CD4-positive, CD25-positive, alpha-beta regulatory T cell (primary cell): ENCODE results near the gene AGAP1. TPM values are rescaled to one million over a fixed set of nuclear protein-coding genes. Genes with fewer than 3 reads are reported as not detected.

Source experiments
- ATAC-seq, 2 donors: fragments of 150-1000 bp; cut with Tn5 transposase; one replicate each; pipeline ENCODE4 v1.10.0; 2021; ENCODE audit warnings: low read depth in 2 of 2, moderate number of reproducible peaks in 2 of 2, moderate library complexity in 1 of 2
- DNase-seq, 3 donors: peaks; one replicate each; pipeline versions ENCODE4 v3.0.0 to v3.0.0-alpha.2; 2012 to 2022; ENCODE audit warnings: mixed read lengths in 1 of 3
- H3K27ac ChIP-seq: one replicate; pipeline ENCODE4 v1.7.0; 2013; ENCODE audit warnings: mild to moderate bottlenecking, low read length; ENCODE audit not compliant: insufficient read depth, poor library complexity, severe bottlenecking
- H3K27me3 ChIP-seq: one replicate; pipeline ENCODE4 v1.7.0; 2013; ENCODE audit warnings: low read length; ENCODE audit not compliant: control insufficient read depth, insufficient read depth
- H3K36me3 ChIP-seq: one replicate; pipeline ENCODE4 v1.7.0; 2013; ENCODE audit warnings: mild to moderate bottlenecking, low read length, moderate library complexity; ENCODE audit not compliant: control insufficient read depth, insufficient read depth
- H3K4me1 ChIP-seq: 2 replicates; pipeline ENCODE4 v1.7.0; 2013; ENCODE audit warnings: mild to moderate bottlenecking, low read length; ENCODE audit not compliant: insufficient read depth, control insufficient read depth, poor library complexity, severe bottlenecking
- H3K4me3 ChIP-seq: one replicate; pipeline ENCODE4 v1.7.0; 2013; ENCODE audit warnings: low read depth, mild to moderate bottlenecking, low read length, moderate library complexity
- H3K9me3 ChIP-seq, 2 experiments: 1 replicate in 1 of 2; 2 replicates in 1 of 2; pipeline ENCODE4 v1.7.0; 2013; ENCODE audit warnings: low read length in 2 of 2, mild to moderate bottlenecking in 1 of 2, moderate library complexity in 1 of 2; ENCODE audit not compliant: control insufficient read depth in 2 of 2
- H3K27ac Mint-ChIP-seq, 3 donors: one replicate each; pipeline ENCODE4 v1.8.0; 2020 to 2022; ENCODE audit warnings: mild to moderate bottlenecking in 3 of 3, mixed read lengths in 3 of 3, moderate library complexity in 2 of 3
- H3K27me3 Mint-ChIP-seq: one replicate; pipeline ENCODE4 v1.8.0; 2022; ENCODE audit warnings: mild to moderate bottlenecking, mixed read lengths
- H3K36me3 Mint-ChIP-seq: one replicate; pipeline ENCODE4 v1.8.0; 2020; ENCODE audit warnings: mixed read lengths
- H3K4me1 Mint-ChIP-seq, 4 donors: one replicate each; pipeline ENCODE4 v1.8.0; 2020 to 2022; ENCODE audit warnings: mixed read lengths in 4 of 4, mild to moderate bottlenecking in 1 of 4
- H3K4me3 Mint-ChIP-seq, 4 donors: one replicate each; pipeline ENCODE4 v1.8.0; 2020 to 2022; ENCODE audit warnings: mild to moderate bottlenecking in 4 of 4, mixed read lengths in 4 of 4, moderate library complexity in 3 of 4
- H3K9me3 Mint-ChIP-seq, 7 donors: one replicate each; pipeline ENCODE4 v1.8.0; 2020 to 2022; ENCODE audit warnings: mixed read lengths in 7 of 7, mild to moderate bottlenecking in 3 of 7, moderate library complexity in 2 of 7
- polyA plus RNA-seq, 4 donors: library from polyadenylated mRNA; unstranded; fragments of 300-500 nt; fragmentation: Illumina TruSeq; gene quantifications; one replicate each; pipeline ENCODE4 v1.2.3, GENCODE V29; 2021
- total RNA-seq: library from RNA; stranded (reverse); gene quantifications from one replicate; pipeline ENCODE4 v1.2.3, GENCODE V29; 2022

Gene AGAP1
- total and polyA plus RNA-seq, 5 donors from 2014 or later: 0.99 TPM; not detected in 4

GRCh38 chr2:235471186-235471747, 22.6 kb upstream of the AGAP1 start:
- Histone ChIP-seq H3K27me3 (no peaks in the 10 kb centered on the region), H3K27ac (no peak overlapping the region), H3K4me3 (no peak overlapping the region), H3K4me1 (no peaks in the 10 kb centered on the region), H3K36me3 (no peaks in the 10 kb centered on the region), H3K9me3 (no peaks in the 10 kb centered on the region)
- no peaks in the 10 kb centered on the region for H3K4me1 Mint-ChIP-seq
- H3K36me3 Mint-ChIP-seq: no peaks in the 10 kb centered on the region
- no peak overlapping the region for H3K27ac Mint-ChIP-seq
- ATAC-seq (no peak), DNase-seq (no peak)
- no peaks in the 10 kb centered on the region for H3K27me3 Mint-ChIP-seq
- H3K9me3 Mint-ChIP-seq: peaks cover 0 to 15% (median 2%) of the 10 kb centered on the region in 7 donors
- no peak overlapping the region for H3K4me3 Mint-ChIP-seq

- Mint-ChIP-seq H3K4me3 (no peak overlapping the region), H3K36me3 (no peaks in the 10 kb centered on the region), H3K27me3 (no peaks in the 10 kb centered on the region), H3K27ac (no peak overlapping the region), H3K4me1 (no peaks in the 10 kb centered on the region), H3K9me3 (peaks cover 0 to 15% (median 2%) of the 10 kb centered on the region in 7 donors)
- DNase-seq (no peak), ATAC-seq (no peak)
- Histone ChIP-seq H3K36me3 (no peaks in the 10 kb centered on the region), H3K9me3 (no peaks in the 10 kb centered on the region), H3K27ac (no peak overlapping the region), H3K4me1 (no peaks in the 10 kb centered on the region), H3K27me3 (no peaks in the 10 kb centered on the region), H3K4me3 (no peak overlapping the region)
Measured at GRCh38 chr2:235472443-235472842, 21.4 kb upstream of the AGAP1 start.

- Histone ChIP-seq H3K36me3 (no peaks in the 10 kb centered on the region), H3K4me1 (no peaks in the 10 kb centered on the region), H3K27me3 (no peaks in the 10 kb centered on the region), H3K4me3 (no peak overlapping the region), H3K9me3 (no peaks in the 10 kb centered on the region), H3K27ac (no peak overlapping the region)
- Mint-ChIP-seq H3K4me1 (peaks cover 0 to 3% (median 0%) of the 10 kb centered on the region in 4 donors), H3K27me3 (no peaks in the 10 kb centered on the region), H3K36me3 (no peaks in the 10 kb centered on the region), H3K4me3 (no peak overlapping the region), H3K9me3 (peaks cover 0 to 15% (median 2%) of the 10 kb centered on the region in 7 donors), H3K27ac (no peak overlapping the region)
- DNase-seq: no peak
- ATAC-seq: no peak
Measured at GRCh38 chr2:235478609-235479008, 15.2 kb upstream of the AGAP1 start.

- DNase-seq (no peak), ATAC-seq (no peak)
- Mint-ChIP-seq H3K36me3 (no peaks in the 10 kb centered on the region), H3K9me3 (peaks cover 0 to 15% (median 2%) of the 10 kb centered on the region in 7 donors), H3K4me3 (no peak overlapping the region), H3K27ac (no peak overlapping the region), H3K27me3 (no peaks in the 10 kb centered on the region), H3K4me1 (peaks cover 0 to 3% (median 0%) of the 10 kb centered on the region in 4 donors)
- Histone ChIP-seq H3K27me3 (no peaks in the 10 kb centered on the region), H3K4me3 (no peak overlapping the region), H3K27ac (no peak overlapping the region), H3K9me3 (no peaks in the 10 kb centered on the region), H3K36me3 (no peaks in the 10 kb centered on the region), H3K4me1 (no peaks in the 10 kb centered on the region)
Measured at GRCh38 chr2:235479604-235480003, 14.2 kb upstream of the AGAP1 start.

GRCh38 chr2:235480614-235481013, 13.2 kb upstream of the AGAP1 start:
- Histone ChIP-seq H3K36me3 (no peaks in the 10 kb centered on the region), H3K27me3 (no peaks in the 10 kb centered on the region), H3K4me3 (no peak overlapping the region), H3K27ac (no peak overlapping the region), H3K9me3 (no peaks in the 10 kb centered on the region), H3K4me1 (no peaks in the 10 kb centered on the region)
- Mint-ChIP-seq H3K4me1 (peaks cover 0 to 3% (median 0%) of the 10 kb centered on the region in 4 donors), H3K36me3 (no peaks in the 10 kb centered on the region), H3K27ac (no peak overlapping the region), H3K9me3 (peaks cover 0 to 7% (median 2%) of the 10 kb centered on the region in 7 donors), H3K4me3 (no peak overlapping the region), H3K27me3 (no peaks in the 10 kb centered on the region)
- ATAC-seq: no peak
- no peak for DNase-seq

GRCh38 chr2:235483313-235483712, 10.5 kb upstream of the AGAP1 start:
- Mint-ChIP-seq H3K4me3 (no peak overlapping the region), H3K4me1 (peaks cover 0 to 3% (median 0%) of the 10 kb centered on the region in 4 donors), H3K36me3 (no peaks in the 10 kb centered on the region), H3K27me3 (no peaks in the 10 kb centered on the region), H3K9me3 (peaks cover 0 to 2% (median 0%) of the 10 kb centered on the region in 7 donors), H3K27ac (no peak overlapping the region)
- Histone ChIP-seq H3K27me3 (peaks cover 2% of the 10 kb centered on the region), H3K36me3 (no peaks in the 10 kb centered on the region), H3K27ac (no peak overlapping the region), H3K4me1 (no peaks in the 10 kb centered on the region), H3K4me3 (no peak overlapping the region), H3K9me3 (no peaks in the 10 kb centered on the region)
- DNase-seq: no peak
- ATAC-seq: no peak

GRCh38 chr2:235485362-235485761, 8.5 kb upstream of the AGAP1 start:
- H3K4me3 Mint-ChIP-seq: no peak overlapping the region
- no peak overlapping the region for H3K27ac ChIP-seq

GRCh38 chr2:235486729-235487128, 7.1 kb upstream of the AGAP1 start:
- Mint-ChIP-seq H3K27me3 (peaks cover 16% of the 10 kb centered on the region), H3K4me3 (no peak overlapping the region), H3K36me3 (no peaks in the 10 kb centered on the region), H3K27ac (no peak overlapping the region), H3K9me3 (peaks cover 0 to 5% (median 0%) of the 10 kb centered on the region in 7 donors), H3K4me1 (peaks cover 0 to 2% (median 0%) of the 10 kb centered on the region in 4 donors)
- H3K9me3 ChIP-seq: no peaks in the 10 kb centered on the region
- H3K4me3 ChIP-seq: no peak overlapping the region
- DNase-seq: no peak
- H3K27me3 ChIP-seq: peaks cover 2% of the 10 kb centered on the region
- no peaks in the 10 kb centered on the region for H3K4me1 ChIP-seq
- H3K27ac ChIP-seq: no peak overlapping the region
- H3K36me3 ChIP-seq: no peaks in the 10 kb centered on the region
- no peak for ATAC-seq

More at GRCh38 chr2:235485362-235485761, 8.5 kb upstream of the AGAP1 start:
- H3K27me3 ChIP-seq: peaks cover 2% of the 10 kb centered on the region
- Mint-ChIP-seq H3K27ac (peak overlapping the region in 1 of 3 donors; percentile 11), H3K36me3 (no peaks in the 10 kb centered on the region), H3K4me1 (peaks cover 0 to 3% (median under 1%) of the 10 kb centered on the region in 4 donors), H3K9me3 (peaks cover 0 to 4% (median 0%) of the 10 kb centered on the region in 7 donors), H3K27me3 (peaks cover 10% of the 10 kb centered on the region)
- ATAC-seq (no peak), DNase-seq (no peak)
- no peaks in the 10 kb centered on the region for H3K4me1 ChIP-seq
- H3K9me3 ChIP-seq: no peaks in the 10 kb centered on the region
- H3K36me3 ChIP-seq: no peaks in the 10 kb centered on the region
- H3K4me3 ChIP-seq: no peak overlapping the region
